NAMALWA (cell line): ENCODE results near the gene DISP2.

ENCODE experiments used
- DNase-seq: peaks from one replicate; pipeline ENCODE4 v3.0.0-alpha.2; 2015; ENCODE audit warnings: low spot score

Gene DISP2

GRCh38 chr15:40342416-40343320 lies 15.4 kb upstream of the DISP2 start:
- DNase-seq, result no peak

- no peak for DNase-seq
Measured at GRCh38 chr15:40343512-40343911, 14.5 kb upstream of the DISP2 start.

- DNase-seq, result no peak
Measured at GRCh38 chr15:40344217-40344616, 13.8 kb upstream of the DISP2 start.

GRCh38 chr15:40344631-40345120 lies 13.3 kb upstream of the DISP2 start:
- DNase-seq, result peak; percentile 79

- DNase-seq, result no peak
Measured at GRCh38 chr15:40345225-40345866, 12.7 kb upstream of the DISP2 start.

GRCh38 chr15:40345867-40346578 lies 12.0 kb upstream of the DISP2 start:
- DNase-seq, result no peak

- DNase-seq, result no peak
Measured at GRCh38 chr15:40346579-40347558, 11.2 kb upstream of the DISP2 start.

- no peak for DNase-seq
Measured at GRCh38 chr15:40347559-40348473, 10.2 kb upstream of the DISP2 start.

- DNase-seq, result no peak
Measured at GRCh38 chr15:40348474-40348870, 9.5 kb upstream of the DISP2 start.

GRCh38 chr15:40349163-40349562 lies 8.9 kb upstream of the DISP2 start:
- no peak for DNase-seq

- no peak for DNase-seq
Measured at GRCh38 chr15:40352281-40352901, 5.6 kb upstream of the DISP2 start.

GRCh38 chr15:40353697-40354096 lies 4.3 kb upstream of the DISP2 start:
- no peak for DNase-seq

- DNase-seq, result peak; percentile 37
Measured at GRCh38 chr15:40354408-40355171, 3.4 kb upstream of the DISP2 start.

GRCh38 chr15:40355976-40356585 lies 1.9 kb upstream of the DISP2 start:
- no peak for DNase-seq

- DNase-seq, result no peak
Measured at GRCh38 chr15:40357246-40357645, 773 bp upstream of the DISP2 start.

- peak; percentile 45 for DNase-seq
Measured at GRCh38 chr15:40358471-40359353, 693 bp downstream of the DISP2 start.

GRCh38 chr15:40360015-40360414 lies 2.0 kb downstream of the DISP2 start:
- no peak for DNase-seq

- DNase-seq, result no peak
Measured at GRCh38 chr15:40361640-40362039, 3.6 kb downstream of the DISP2 start.
